Measurements from ENCODE around the gene MEN1. TPM values are rescaled to one million over a fixed set of nuclear protein-coding genes. Genes with fewer than 3 reads are reported as not detected.

MEN1 gene
- polyA plus RNA-seq, 3 donors: 9.4 to 26.2 (median 10.0) TPM

DNA sequence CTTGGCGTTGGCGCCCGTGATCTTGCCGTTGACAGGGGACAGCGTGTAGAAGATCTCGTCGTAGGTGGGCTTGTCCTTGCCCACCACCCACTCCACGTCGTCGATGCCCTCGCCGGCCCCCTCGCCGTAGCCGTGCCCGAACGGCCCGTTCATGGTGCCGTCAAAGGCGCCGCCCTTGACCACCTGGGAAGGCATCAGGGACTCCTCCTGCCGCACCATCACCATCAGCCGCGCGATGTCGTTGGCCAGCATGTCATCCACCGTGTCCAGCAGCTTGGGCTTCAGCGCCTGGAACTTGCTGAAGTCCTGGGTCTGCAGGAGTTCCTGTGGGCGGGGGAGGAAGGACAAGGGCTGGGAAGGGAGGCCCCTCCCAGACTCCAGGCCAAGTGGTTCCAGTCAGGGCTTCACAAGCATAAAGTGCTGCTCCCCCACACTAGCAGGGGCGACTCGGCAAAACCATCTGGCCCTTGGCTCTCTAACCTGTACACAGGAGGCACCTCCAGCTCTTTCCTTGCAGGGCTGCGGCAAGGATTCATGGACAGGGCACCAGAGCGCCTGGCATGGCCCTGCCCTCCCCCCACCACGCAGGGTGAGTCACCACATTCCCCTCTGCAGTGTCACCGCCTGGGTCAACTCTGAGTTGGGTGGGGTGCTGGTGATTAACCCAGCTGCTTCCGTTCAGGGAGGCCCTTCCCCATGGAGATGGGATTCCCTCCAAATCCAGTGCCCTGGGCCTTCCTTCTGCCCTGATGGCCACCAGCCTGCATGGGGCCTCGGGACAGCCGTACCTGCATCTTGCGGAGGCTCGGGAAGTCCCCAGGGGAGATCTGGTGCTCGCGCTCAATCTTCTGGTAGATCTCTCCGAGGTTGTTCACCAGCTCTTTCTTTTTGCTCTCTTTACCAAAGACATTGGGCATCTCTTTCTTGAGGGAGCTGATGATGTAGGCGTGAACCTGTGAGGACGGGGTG lies 44.5 kb upstream of the MEN1 start:
- Mint-ChIP-seq H3K4me3 (peak overlapping the region; percentile 58 to 73), H3K27ac (peak overlapping the region; percentile 83 to 97 (median 90)), H3K27me3 (ENCODE audit: low read depth in 3 of 3) (peaks cover 3 to 10% (median 3%) of the 10 kb centered on the region in 3 donors), H3K9me3 (peaks cover 0 to 2% (median 0%) of the 10 kb centered on the region in 7 donors), H3K36me3 (peaks cover 70 to 76% of the 10 kb centered on the region in 2 donors), H3K4me1 (peaks cover 88% of the 10 kb centered on the region)
- DNase-seq: peak; percentile 91 to 95 (median 92)
- Histone ChIP-seq H3K4me2 (replicated peaks; ENCODE audit: extremely low read depth, low read length, poor library complexity, severe bottlenecking) (peak overlapping the region; percentile 48), H3K27me3 (ENCODE audit: control insufficient read depth in 2 of 2, insufficient read depth in 2 of 2, low read length in 2 of 2) (no peaks in the 10 kb centered on the region), H3K79me2 (ENCODE audit: insufficient read depth, low read length) (peaks cover 44% of the 10 kb centered on the region), H2AFZ (ENCODE audit: insufficient read depth, low read depth, low read length, poor library complexity, severe bottlenecking) (no peak overlapping the region), H3K27ac (ENCODE audit: low read depth in 1 of 2, low read length in 2 of 2) (peak overlapping the region; percentile 52 to 85), H3K9ac (ENCODE audit: insufficient read depth, low read length, poor library complexity, severe bottlenecking) (peak overlapping the region; percentile 65), H3K9me3 (replicated peaks in 1 of 2; ENCODE audit: control insufficient read depth in 1 of 2, insufficient read depth in 1 of 2, low read length in 2 of 2) (no peaks in the 10 kb centered on the region), H4K20me1 (ENCODE audit: insufficient read depth, low read length) (peaks cover 49% of the 10 kb centered on the region), H3K4me1 (ENCODE audit: control insufficient read depth in 1 of 2, insufficient read depth in 2 of 2, low read length in 2 of 2) (peaks cover 89 to 91% of the 10 kb centered on the region in 2 donors), H3K4me3 (replicated peaks in 1 of 3; ENCODE audit: low read depth in 2 of 3, low read length in 3 of 3) (peak overlapping the region in 1 of 3 experiments; percentile 47), H3K36me3 (replicated peaks in 1 of 2; ENCODE audit: control insufficient read depth in 1 of 2, insufficient read depth in 2 of 2, low read length in 2 of 2) (peaks cover 24 to 28% of the 10 kb centered on the region in 2 donors)
- intact Hi-C loops (cut with micrococcal nuclease): loop anchor here in 1 of 2 donors (2.0 kb wide), 1 partner anchor 34 kb away; no protein-coding TSS in a partner anchor
- WGBS (ENCODE audit: insufficient coverage): 86% methylated on average over 32 of the region's 45 CpGs
- TF ChIP-seq, protein P1, sequence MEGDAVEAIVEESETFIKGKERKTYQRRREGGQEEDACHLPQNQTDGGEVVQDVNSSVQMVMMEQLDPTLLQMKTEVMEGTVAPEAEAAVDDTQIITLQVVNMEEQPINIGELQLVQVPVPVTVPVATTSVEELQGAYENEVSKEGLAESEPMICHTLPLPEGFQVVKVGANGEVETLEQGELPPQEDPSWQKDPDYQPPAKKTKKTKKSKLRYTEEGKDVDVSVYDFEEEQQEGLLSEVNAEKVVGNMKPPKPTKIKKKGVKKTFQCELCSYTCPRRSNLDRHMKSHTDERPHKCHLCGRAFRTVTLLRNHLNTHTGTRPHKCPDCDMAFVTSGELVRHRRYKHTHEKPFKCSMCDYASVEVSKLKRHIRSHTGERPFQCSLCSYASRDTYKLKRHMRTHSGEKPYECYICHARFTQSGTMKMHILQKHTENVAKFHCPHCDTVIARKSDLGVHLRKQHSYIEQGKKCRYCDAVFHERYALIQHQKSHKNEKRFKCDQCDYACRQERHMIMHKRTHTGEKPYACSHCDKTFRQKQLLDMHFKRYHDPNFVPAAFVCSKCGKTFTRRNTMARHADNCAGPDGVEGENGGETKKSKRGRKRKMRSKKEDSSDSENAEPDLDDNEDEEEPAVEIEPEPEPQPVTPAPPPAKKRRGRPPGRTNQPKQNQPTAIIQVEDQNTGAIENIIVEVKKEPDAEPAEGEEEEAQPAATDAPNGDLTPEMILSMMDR (IDR thresholded peaks at IDR 0.05): no peak

DNA sequence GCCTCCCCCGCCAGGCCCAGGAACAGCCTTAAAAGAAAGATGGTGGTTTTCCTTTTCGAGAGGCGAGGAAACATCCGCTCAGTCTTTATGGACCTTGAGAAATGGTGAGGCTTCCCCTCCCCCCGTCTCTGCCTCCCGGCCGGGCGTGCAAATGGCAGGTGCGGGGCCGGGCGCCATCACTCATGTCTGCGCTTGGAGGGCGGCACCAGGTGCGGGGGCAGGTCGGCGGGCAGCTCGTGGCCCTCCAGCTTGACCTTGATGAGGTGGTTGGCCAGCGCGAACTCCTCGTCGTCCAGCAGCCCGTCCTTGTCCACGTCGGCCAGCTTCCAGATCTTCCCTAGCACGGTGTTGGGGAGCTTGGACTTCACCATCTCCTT lies 43.8 kb upstream of the MEN1 start:
- Mint-ChIP-seq H3K27me3 (ENCODE audit: low read depth in 3 of 3) (peaks cover 3 to 11% (median 3%) of the 10 kb centered on the region in 3 donors), H3K4me1 (peaks cover 86% of the 10 kb centered on the region), H3K4me3 (peak overlapping the region; percentile 58 to 73), H3K27ac (peak overlapping the region in 6 of 7 donors; percentile 67 to 97 (median 92)), H3K36me3 (peaks cover 64 to 71% of the 10 kb centered on the region in 2 donors), H3K9me3 (peaks cover 0 to 2% (median 0%) of the 10 kb centered on the region in 7 donors)
- 97% methylated on average over 23 of the region's 25 CpGs for WGBS (ENCODE audit: insufficient coverage)
- Histone ChIP-seq H3K4me3 (replicated peaks in 1 of 3; ENCODE audit: low read depth in 2 of 3, low read length in 3 of 3) (peak overlapping the region in 1 of 3 experiments; percentile 47), H3K27ac (ENCODE audit: low read depth in 1 of 2, low read length in 2 of 2) (peak overlapping the region in 1 of 2 donors; percentile 85), H4K20me1 (ENCODE audit: insufficient read depth, low read length) (peaks cover 45% of the 10 kb centered on the region), H3K9ac (ENCODE audit: insufficient read depth, low read length, poor library complexity, severe bottlenecking) (peak overlapping the region; percentile 24), H3K4me2 (replicated peaks; ENCODE audit: extremely low read depth, low read length, poor library complexity, severe bottlenecking) (peak overlapping the region; percentile 48), H3K9me3 (replicated peaks in 1 of 2; ENCODE audit: control insufficient read depth in 1 of 2, insufficient read depth in 1 of 2, low read length in 2 of 2) (no peaks in the 10 kb centered on the region), H3K27me3 (ENCODE audit: control insufficient read depth in 2 of 2, insufficient read depth in 2 of 2, low read length in 2 of 2) (no peaks in the 10 kb centered on the region), H3K36me3 (replicated peaks in 1 of 2; ENCODE audit: control insufficient read depth in 1 of 2, insufficient read depth in 2 of 2, low read length in 2 of 2) (peaks cover 24 to 28% of the 10 kb centered on the region in 2 donors), H2AFZ (ENCODE audit: insufficient read depth, low read depth, low read length, poor library complexity, severe bottlenecking) (no peak overlapping the region), H3K4me1 (ENCODE audit: control insufficient read depth in 1 of 2, insufficient read depth in 2 of 2, low read length in 2 of 2) (peaks cover 82 to 89% of the 10 kb centered on the region in 2 donors), H3K79me2 (ENCODE audit: insufficient read depth, low read length) (peaks cover 40% of the 10 kb centered on the region)
- intact Hi-C loops (cut with micrococcal nuclease): loop anchor here in 1 of 2 donors (2.0 kb wide), 1 partner anchor 35 kb away; no protein-coding TSS in a partner anchor
- no peak for DNase-seq
- TF ChIP-seq, protein P1 (IDR thresholded peaks at IDR 0.05): no peak
